Nephron (organoid): ENCODE data around the gene DIP2B.

ENCODE experiments used
- H3K27ac Mint-ChIP-seq, 3 experiments: 2 replicates each; pipeline ENCODE4 v1.8.0; 2020; ENCODE audit warnings: mixed read lengths in 3 of 3, mild to moderate bottlenecking in 2 of 3, moderate library complexity in 1 of 3
- H3K27me3 Mint-ChIP-seq: 2 replicates; pipeline ENCODE4 v1.8.0; 2021; ENCODE audit warnings: low read depth, mild to moderate bottlenecking, moderate library complexity, mixed read lengths
- H3K36me3 Mint-ChIP-seq: 2 replicates; pipeline ENCODE4 v1.8.0; 2020; ENCODE audit warnings: low read depth, mixed read lengths
- H3K4me1 Mint-ChIP-seq: 2 replicates; pipeline ENCODE4 v1.8.0; 2020; ENCODE audit warnings: mixed read lengths
- H3K4me3 Mint-ChIP-seq, 3 experiments: 2 replicates each; pipeline ENCODE4 v1.8.0; 2020; ENCODE audit warnings: mild to moderate bottlenecking in 3 of 3, mixed read lengths in 3 of 3, moderate library complexity in 2 of 3
- H3K9me3 Mint-ChIP-seq: 2 replicates; pipeline ENCODE4 v1.8.0; 2020; ENCODE audit warnings: mixed read lengths
- CTCF ChIP-seq, 3 experiments: fragments of 200-600 bp; sonication (generic); IDR thresholded peaks; one replicate each; pipeline ENCODE4 v1.5.0; 2021; ENCODE audit warnings: antibody characterized with exemption in 3 of 3; ENCODE audit not compliant: unreplicated experiment in 3 of 3

Gene DIP2B

GRCh38 chr12:50504798-50505674 lies at the start of gene DIP2B:
TSS of gene DIP2B (plus strand) at chr12:50504985. CDS start at chr12:50505141, 156 bp downstream.
- no peaks in the 10 kb centered on the region for H3K27me3 Mint-ChIP-seq
- H3K27ac Mint-ChIP-seq = peak within 1 kb of the TSS; percentile 91 to 98 (median 96)
- H3K36me3 Mint-ChIP-seq = no peaks in the 10 kb centered on the region
- peak within 1 kb of the TSS; percentile 94 to 99 (median 99) for H3K4me3 Mint-ChIP-seq
- TF ChIP-seq CTCF (IDR thresholded peaks at IDR 0.05; ENCODE audit: unreplicated experiment in 3 of 3) = peak; percentile 88 to 93 (median 93)
- H3K4me1 Mint-ChIP-seq = peaks cover 40% of the 10 kb centered on the region
- peaks cover 3% of the 10 kb centered on the region for H3K9me3 Mint-ChIP-seq

- no peak overlapping the region for H3K27ac Mint-ChIP-seq
- peaks cover 68% of the 10 kb centered on the region for H3K36me3 Mint-ChIP-seq
These were observed 46.2 kb upstream of the DIP2B start for GRCh38 chr12:50458606-50459005.

GRCh38 chr12:50467439-50467838 lies 37.3 kb upstream of the DIP2B start:
- no peak for TF ChIP-seq CTCF (IDR thresholded peaks at IDR 0.05; ENCODE audit: unreplicated experiment in 3 of 3)
- H3K4me3 Mint-ChIP-seq = no peak overlapping the region
- no peaks in the 10 kb centered on the region for H3K27me3 Mint-ChIP-seq
- peaks cover 83% of the 10 kb centered on the region for H3K36me3 Mint-ChIP-seq
- no peak overlapping the region for H3K27ac Mint-ChIP-seq
- peaks cover 6% of the 10 kb centered on the region for H3K9me3 Mint-ChIP-seq
- H3K4me1 Mint-ChIP-seq = no peaks in the 10 kb centered on the region

More at GRCh38 chr12:50458606-50459005, 46.2 kb upstream of the DIP2B start:
- TF ChIP-seq CTCF (IDR thresholded peaks at IDR 0.05; ENCODE audit: unreplicated experiment in 3 of 3) = no peak
- Mint-ChIP-seq H3K4me1 (no peaks in the 10 kb centered on the region), H3K4me3 (no peak overlapping the region), H3K9me3 (no peaks in the 10 kb centered on the region), H3K27me3 (no peaks in the 10 kb centered on the region)

GRCh38 chr12:50477241-50477832 lies 27.4 kb upstream of the DIP2B start:
- peaks cover 49% of the 10 kb centered on the region for H3K36me3 Mint-ChIP-seq
- no peaks in the 10 kb centered on the region for H3K4me1 Mint-ChIP-seq
- no peak overlapping the region for H3K27ac Mint-ChIP-seq
- TF ChIP-seq CTCF (IDR thresholded peaks at IDR 0.05; ENCODE audit: unreplicated experiment in 3 of 3) = no peak
- no peaks in the 10 kb centered on the region for H3K27me3 Mint-ChIP-seq
- no peaks in the 10 kb centered on the region for H3K9me3 Mint-ChIP-seq
- no peak overlapping the region for H3K4me3 Mint-ChIP-seq

GRCh38 chr12:50482571-50482970 lies 22.2 kb upstream of the DIP2B start:
- Mint-ChIP-seq H3K4me1 (no peaks in the 10 kb centered on the region), H3K9me3 (no peaks in the 10 kb centered on the region), H3K36me3 (peaks cover 2% of the 10 kb centered on the region), H3K27ac (no peak overlapping the region), H3K27me3 (no peaks in the 10 kb centered on the region), H3K4me3 (no peak overlapping the region)
- TF ChIP-seq CTCF (IDR thresholded peaks at IDR 0.05; ENCODE audit: unreplicated experiment in 3 of 3) = no peak
